Stomach (tissue), 9 donors: ENCODE results near the gene PAQR5. TPM values are rescaled to one million over a fixed set of nuclear protein-coding genes. Genes with fewer than 3 reads are reported as not detected.
A peak's percentile ranks its signal among the peaks of the same experiment; 100 is the strongest.

Source experiments
- DNase-seq, 2 donors: peaks; one replicate each; pipeline versions ENCODE4 v3.0.0 to v3.0.0-alpha.2; 2013 to 2019
- H3K27ac ChIP-seq, 5 donors: fragments of 200-600 bp in 4 of 5; sonication (generic) in 4 of 5; one replicate each; pipeline ENCODE4 v1.5.1; 2013 to 2019; ENCODE audit warnings: mild to moderate bottlenecking in 1 of 5, moderate library complexity in 1 of 5
- H3K27me3 ChIP-seq, 3 donors: fragments of 200-600 bp; sonication (generic); one replicate each; pipeline ENCODE4 v1.5.1; 2017 to 2019; ENCODE audit warnings: mixed run types in 1 of 3
- H3K36me3 ChIP-seq, 4 donors: fragments of 200-600 bp; sonication (generic); 1 replicate in 3 of 4; 2 replicates in 1 of 4; pipeline ENCODE4 v1.5.1; 2016 to 2019
- H3K4me1 ChIP-seq, 4 donors: fragments of 200-600 bp; sonication (generic); one replicate each; pipeline ENCODE4 v1.5.1; 2016 to 2019
- H3K4me3 ChIP-seq, 4 donors: fragments of 200-600 bp; sonication (generic) in 3 of 4; one replicate each; pipeline ENCODE4 v1.5.1; 2016 to 2019; ENCODE audit warnings: mild to moderate bottlenecking in 1 of 4
- H3K9me3 ChIP-seq, 4 donors: fragments of 200-600 bp; sonication (generic); one replicate each; pipeline ENCODE4 v1.5.1; 2016 to 2019
- EP300 ChIP-seq: sonication (generic); formaldehyde crosslinking; IDR thresholded peaks from one replicate; pipeline ENCODE4 v1.6.1; 2017; ENCODE audit warnings: antibody characterized with exemption
- POLR2A ChIP-seq, 4 donors: fragments of 450-650 bp; IDR thresholded peaks; one replicate each; pipeline ENCODE4 v1.6.1; 2016; ENCODE audit warnings: antibody characterized with exemption in 4 of 4, control low read depth in 2 of 4, mild to moderate bottlenecking in 1 of 4, moderate library complexity in 1 of 4
- POLR2AphosphoS5 ChIP-seq, 3 donors: sonication (generic); formaldehyde crosslinking; IDR thresholded peaks; one replicate each; pipeline ENCODE4 v1.6.1; 2016; ENCODE audit warnings: antibody characterized with exemption in 3 of 3
- WGBS, 5 donors: extraction: QIAGEN DNeasy Blood & Tissue Kit in 3 of 5; methylation state at CpG; one replicate each; pipeline versions ENCODE4 v1.1.5 to v1.1.7; 2013 to 2018; 5-methylcytosine and 5-hydroxymethylcytosine counted together
- intact Hi-C: fragments of 100-400 bp; cut with DNase I; formaldehyde crosslinking; loops from one replicate; pipeline ENCODE4 v1.15.1; 2023; ENCODE audit warnings: low total_unique reads
- polyA plus RNA-seq, 3 donors: library from polyadenylated mRNA; stranded (reverse); fragments of 200-250 nt; gene quantifications; one replicate each; pipeline ENCODE4 v1.2.3, GENCODE V29; 2013
- total RNA-seq, 5 donors: library from RNA; depleted of rRNA; stranded (reverse); fragments of >200 nt; gene quantifications; one replicate each; pipeline versions ENCODE4 v1.1.0 to v1.2.3, GENCODE V29; 2014 to 2016
- TF ChIP-seq, protein P1 (sequence below), 7 experiments: fragments of 450-650 bp in 4 of 7; fragments of 200-600 bp in 3 of 7; sonication (generic) in 3 of 7; IDR thresholded peaks; one replicate each; pipeline ENCODE4 v1.5.1; 2016 to 2019; ENCODE audit warnings: antibody characterized with exemption in 7 of 7, control low read depth in 2 of 7, mild to moderate bottlenecking in 1 of 7
- donor health status: healthy with polysubstance abuse.
- donor health status: Bipolar disorder and iron deficiency.
- donor health status: healthy.

The PAQR5 gene
- total and polyA plus RNA-seq, 8 donors, result 3.6 to 37.9 (median 7.5) TPM; not detected in 1

DNA sequence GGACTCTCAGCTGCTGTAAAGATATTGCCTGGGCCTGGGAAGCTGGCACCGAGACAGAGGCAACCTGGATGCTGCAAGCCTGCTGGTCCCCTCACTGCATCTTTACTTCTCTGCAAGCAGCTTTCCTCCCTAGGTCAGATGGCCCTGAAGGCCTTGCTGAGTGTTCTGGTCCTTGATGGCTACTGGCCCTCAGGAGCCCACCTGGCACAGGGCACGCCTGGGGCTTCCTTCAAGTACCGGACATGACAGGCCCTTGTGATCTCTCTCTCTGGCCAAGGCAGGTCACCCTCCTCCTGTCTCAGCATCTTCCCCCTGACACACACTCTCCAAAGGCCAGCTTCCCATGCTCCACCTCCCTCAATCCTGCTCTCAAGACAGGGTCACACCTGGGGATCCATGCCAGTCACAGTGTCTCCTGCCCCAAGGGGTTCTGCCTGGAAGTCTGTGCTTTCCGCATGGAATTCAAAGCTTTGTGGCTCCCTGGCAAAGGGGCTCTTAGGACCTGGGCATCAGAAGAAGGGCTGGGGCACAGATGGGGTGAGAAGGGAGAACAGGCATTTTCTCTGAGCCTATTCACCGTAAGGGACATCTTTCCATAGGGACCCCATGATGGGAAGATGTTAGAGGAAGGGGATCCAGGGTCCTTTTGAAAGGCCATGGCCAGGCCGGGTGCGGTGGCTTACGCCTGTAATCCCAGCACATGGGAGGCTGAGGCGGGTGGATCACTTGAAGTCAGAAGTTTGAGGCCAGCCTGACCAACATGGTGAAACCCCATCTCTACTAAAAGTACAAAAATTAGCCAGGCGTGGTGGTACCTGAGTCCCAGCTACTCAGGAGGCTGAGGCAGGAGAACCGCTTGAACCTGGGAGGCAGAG, 4.7 kb upstream of the PAQR5 start:
- peaks cover 10 to 29% (median 23%) of the 10 kb centered on the region in 4 donors for H3K4me1 ChIP-seq
- intact Hi-C loops, result no loop called here

GRCh38 chr15:69296606-69297005, 2.1 kb upstream of the PAQR5 start:
- intact Hi-C loops, result no loop called here
- TF ChIP-seq POLR2AphosphoS5 (IDR thresholded peaks at IDR 0.05) (no peak), POLR2A (IDR thresholded peaks at IDR 0.05) (no peak), EP300 (no peak)
- TF ChIP-seq, protein P1, sequence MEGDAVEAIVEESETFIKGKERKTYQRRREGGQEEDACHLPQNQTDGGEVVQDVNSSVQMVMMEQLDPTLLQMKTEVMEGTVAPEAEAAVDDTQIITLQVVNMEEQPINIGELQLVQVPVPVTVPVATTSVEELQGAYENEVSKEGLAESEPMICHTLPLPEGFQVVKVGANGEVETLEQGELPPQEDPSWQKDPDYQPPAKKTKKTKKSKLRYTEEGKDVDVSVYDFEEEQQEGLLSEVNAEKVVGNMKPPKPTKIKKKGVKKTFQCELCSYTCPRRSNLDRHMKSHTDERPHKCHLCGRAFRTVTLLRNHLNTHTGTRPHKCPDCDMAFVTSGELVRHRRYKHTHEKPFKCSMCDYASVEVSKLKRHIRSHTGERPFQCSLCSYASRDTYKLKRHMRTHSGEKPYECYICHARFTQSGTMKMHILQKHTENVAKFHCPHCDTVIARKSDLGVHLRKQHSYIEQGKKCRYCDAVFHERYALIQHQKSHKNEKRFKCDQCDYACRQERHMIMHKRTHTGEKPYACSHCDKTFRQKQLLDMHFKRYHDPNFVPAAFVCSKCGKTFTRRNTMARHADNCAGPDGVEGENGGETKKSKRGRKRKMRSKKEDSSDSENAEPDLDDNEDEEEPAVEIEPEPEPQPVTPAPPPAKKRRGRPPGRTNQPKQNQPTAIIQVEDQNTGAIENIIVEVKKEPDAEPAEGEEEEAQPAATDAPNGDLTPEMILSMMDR (IDR thresholded peaks at IDR 0.05), result no peak
- Histone ChIP-seq H3K4me3 (no peak overlapping the region), H3K4me1 (peaks cover 13 to 29% (median 22%) of the 10 kb centered on the region in 4 donors), H3K27me3 (peaks cover 0 to 36% (median 15%) of the 10 kb centered on the region in 3 donors), H3K36me3 (no peaks in the 10 kb centered on the region), H3K9me3 (no peaks in the 10 kb centered on the region), H3K27ac (no peak overlapping the region)
- 70 to 80% (median 75%) methylated on average over 6 of the region's 6 CpGs for WGBS, 5 donors
- DNase-seq, result no peak

More for the DNA sequence above, 4.7 kb upstream of the PAQR5 start:
- 94 to 96% (median 95%) methylated on average over 8 to 11 of the region's 11 CpGs for WGBS, 5 donors
- TF ChIP-seq POLR2A (IDR thresholded peaks at IDR 0.05) (no peak), POLR2AphosphoS5 (IDR thresholded peaks at IDR 0.05) (no peak), EP300 (no peak)
- TF ChIP-seq, protein P1 (IDR thresholded peaks at IDR 0.05), result no peak
- H3K27me3 ChIP-seq, result peaks cover 0 to 17% (median 8%) of the 10 kb centered on the region in 3 donors
- H3K36me3 ChIP-seq, result no peaks in the 10 kb centered on the region
- DNase-seq, result no peak
- H3K27ac ChIP-seq, result no peak overlapping the region
- no peaks in the 10 kb centered on the region for H3K9me3 ChIP-seq
- H3K4me3 ChIP-seq, result no peak overlapping the region

GRCh38 chr15:69297642-69298353, 914 bp upstream of the PAQR5 start:
- TF ChIP-seq EP300 (no peak), POLR2AphosphoS5 (IDR thresholded peaks at IDR 0.05) (no peak), POLR2A (IDR thresholded peaks at IDR 0.05) (no peak)
- TF ChIP-seq, protein P1 (IDR thresholded peaks at IDR 0.05), result no peak
- peaks cover 13 to 29% (median 22%) of the 10 kb centered on the region in 4 donors for H3K4me1 ChIP-seq
- no peak for DNase-seq
- H3K27me3 ChIP-seq, result peaks cover 0 to 45% (median 15%) of the 10 kb centered on the region in 3 donors
- H3K4me3 ChIP-seq, result no peak overlapping the region
- no peaks in the 10 kb centered on the region for H3K9me3 ChIP-seq
- H3K36me3 ChIP-seq, result no peaks in the 10 kb centered on the region
- 89 to 95% (median 93%) methylated on average over 9 to 10 of the region's 10 CpGs for WGBS, 5 donors
- intact Hi-C loops, result no loop called here
- peak overlapping the region in 1 of 5 donors; percentile 60 for H3K27ac ChIP-seq

DNA sequence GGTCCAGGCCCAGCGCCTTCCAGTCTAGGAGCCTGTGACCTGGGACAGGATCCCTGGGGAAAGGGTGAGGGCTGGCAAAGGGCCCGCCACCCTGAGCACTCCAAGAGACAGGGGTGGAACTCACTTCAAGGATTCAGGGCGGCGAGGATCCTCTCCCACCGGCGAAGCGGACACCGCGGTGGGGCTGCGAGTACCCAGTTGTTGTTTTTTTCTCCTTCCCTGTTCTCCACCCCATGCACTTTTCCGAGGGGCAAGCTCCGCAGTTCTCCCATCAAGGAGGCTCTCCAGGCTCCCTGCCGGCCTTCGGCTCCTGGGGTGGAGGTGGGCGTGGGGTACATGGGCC, 387 bp upstream of the PAQR5 start:
- TF ChIP-seq EP300 (no peak), POLR2AphosphoS5 (IDR thresholded peaks at IDR 0.05) (no peak), POLR2A (IDR thresholded peaks at IDR 0.05) (no peak)
- TF ChIP-seq, protein P1 (IDR thresholded peaks at IDR 0.05), result no peak
- 73 to 80% (median 77%) methylated on average over 15 of the region's 15 CpGs for WGBS, 5 donors
- H3K4me3 ChIP-seq, result peak overlapping the region; percentile 57 to 78 (median 66)
- H3K36me3 ChIP-seq, result no peaks in the 10 kb centered on the region
- no peaks in the 10 kb centered on the region for H3K9me3 ChIP-seq
- H3K4me1 ChIP-seq, result peaks cover 13 to 29% (median 22%) of the 10 kb centered on the region in 4 donors
- H3K27me3 ChIP-seq, result peaks cover 0 to 45% (median 15%) of the 10 kb centered on the region in 3 donors
- DNase-seq, result no peak
- intact Hi-C loops, result no loop called here
- H3K27ac ChIP-seq, result peak overlapping the region in 1 of 5 donors; percentile 60
